HG03378 (cell line): Measurements from ENCODE around the gene FOXP3.

Experiments
- ATAC-seq: cut with Tn5 transposase; IDR thresholded peaks from one replicate; pipeline ENCODE4 v1.9.1; 2021; ENCODE audit warnings: mild to moderate bottlenecking, moderate library complexity; ENCODE audit not compliant: unreplicated experiment

Gene FOXP3

DNA sequence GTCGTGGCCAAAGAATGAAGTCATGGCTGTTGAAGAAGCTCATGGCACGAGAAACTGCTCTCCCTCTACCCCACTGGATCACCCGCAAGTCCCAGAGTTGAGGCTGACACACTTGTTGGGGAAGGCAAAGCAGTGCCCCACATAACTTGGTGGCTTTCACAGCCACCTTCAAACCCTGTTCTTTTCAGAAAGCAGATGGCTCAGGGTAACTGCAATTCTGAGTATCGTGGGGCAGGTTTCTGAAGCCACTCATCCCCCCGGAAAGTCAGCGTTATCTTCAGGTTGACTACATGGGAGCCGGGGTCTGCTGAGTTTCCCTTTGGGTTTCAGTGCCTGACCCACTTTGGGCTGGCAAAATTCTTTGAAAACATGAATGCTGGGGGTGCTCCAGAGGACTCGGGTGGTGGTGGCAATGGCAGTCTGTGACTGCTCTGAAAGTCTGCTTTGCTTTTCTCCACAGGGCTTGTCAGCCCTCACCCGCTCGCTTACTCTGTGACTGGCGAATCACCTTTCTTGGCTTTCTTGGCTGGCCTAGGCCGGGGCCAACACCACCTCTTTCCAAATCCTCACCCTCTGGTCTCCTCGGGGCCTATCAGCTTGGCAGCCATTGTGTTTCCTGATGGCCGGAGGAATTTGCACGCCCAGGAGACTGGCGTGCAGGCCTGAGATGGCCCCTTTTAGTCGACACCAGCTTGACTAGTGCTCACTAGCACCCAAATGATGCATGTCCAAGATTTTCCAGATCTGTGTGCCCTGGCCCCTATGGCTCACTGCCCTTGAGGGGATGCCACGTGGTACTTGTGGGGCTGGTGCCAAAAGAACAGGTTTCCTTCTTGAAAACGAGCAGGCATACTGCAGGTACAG lies 12.4 kb upstream of the FOXP3 start:
- ATAC-seq = no peak

DNA sequence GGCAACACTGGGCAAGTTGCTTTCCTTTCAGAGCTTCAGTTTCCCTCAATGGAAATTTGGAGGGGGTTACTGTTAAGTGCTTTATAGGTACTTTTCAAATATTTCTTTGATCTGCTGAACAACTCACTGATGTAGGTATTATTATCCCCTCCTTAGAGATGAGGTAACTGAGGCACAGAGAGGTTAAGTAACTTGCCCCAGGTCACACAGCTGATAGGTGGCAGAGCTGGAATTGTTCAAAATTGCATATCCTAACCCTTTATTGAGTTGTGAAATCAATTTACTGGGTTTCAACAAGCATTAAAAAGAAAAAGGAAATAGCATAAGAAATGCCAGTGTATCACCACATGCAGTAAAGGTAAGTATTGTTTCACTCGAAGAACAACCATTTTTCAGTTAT lies 11.7 kb upstream of the FOXP3 start:
- no peak for ATAC-seq

DNA sequence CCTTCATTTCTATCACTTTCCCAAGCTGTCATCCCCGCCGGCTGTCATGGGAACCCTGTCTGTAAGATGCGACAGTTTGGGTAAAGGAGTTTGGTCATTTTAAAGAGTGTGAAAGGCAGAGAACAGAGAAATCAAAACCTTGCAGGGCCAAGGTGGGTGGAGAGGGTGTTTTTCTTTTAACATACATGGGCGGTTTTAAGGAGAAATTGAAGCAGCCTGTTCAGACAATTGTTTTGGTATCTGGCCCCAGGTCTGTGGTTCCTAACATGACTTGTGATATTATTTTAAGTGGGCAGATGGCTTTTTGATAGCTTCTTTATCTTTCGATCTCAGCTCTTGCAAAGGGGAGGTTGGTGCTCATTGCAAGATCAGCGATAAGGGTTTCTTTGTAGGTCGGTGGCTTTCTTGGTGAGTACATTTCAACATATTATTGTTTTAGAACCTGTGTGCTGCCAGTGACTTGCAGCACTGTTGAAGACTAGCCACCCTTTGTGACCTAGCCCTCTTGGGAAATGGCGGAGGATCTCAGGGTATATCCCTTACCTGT lies 8.7 kb upstream of the FOXP3 start:
- ATAC-seq = no peak

DNA sequence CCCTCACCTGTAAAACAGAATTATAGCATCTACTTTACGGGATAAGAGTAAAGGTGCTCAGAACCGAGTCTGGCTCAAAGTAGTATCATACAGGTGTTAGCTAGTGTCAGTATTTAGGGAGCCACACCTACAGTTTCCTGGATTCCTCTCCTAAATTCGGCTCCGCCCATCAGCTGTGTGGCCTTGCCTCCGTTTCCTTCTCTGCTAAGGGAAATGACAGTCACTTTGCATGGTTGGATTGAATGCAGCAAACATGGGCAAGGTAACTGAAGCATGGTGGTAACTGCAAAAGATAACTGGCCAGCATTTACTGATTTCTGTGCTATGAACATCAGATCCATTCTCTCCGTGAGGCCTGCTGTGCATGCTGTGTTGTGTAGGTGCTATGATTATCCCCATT lies 7.9 kb upstream of the FOXP3 start:
- no peak for ATAC-seq

DNA sequence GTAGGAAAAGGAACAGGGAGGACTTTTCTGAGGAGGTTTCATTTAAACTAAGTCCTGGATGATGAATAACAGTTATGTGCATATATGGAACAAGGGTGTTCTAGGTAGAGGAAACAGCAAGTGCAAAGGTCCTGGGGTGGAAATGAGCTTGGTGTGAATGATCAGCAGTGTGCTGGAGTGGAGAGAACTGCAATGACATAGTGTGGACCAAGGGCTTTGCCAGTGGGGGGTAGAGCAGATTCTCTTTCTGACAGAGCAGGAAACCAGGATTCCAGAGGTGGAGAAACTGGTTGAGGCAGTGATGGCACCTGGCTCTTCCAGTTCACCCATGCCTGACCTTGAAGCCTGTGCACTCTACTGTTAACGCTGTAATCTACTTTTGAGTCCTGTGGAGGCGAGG lies 6.8 kb upstream of the FOXP3 start:
- ATAC-seq = no peak

DNA sequence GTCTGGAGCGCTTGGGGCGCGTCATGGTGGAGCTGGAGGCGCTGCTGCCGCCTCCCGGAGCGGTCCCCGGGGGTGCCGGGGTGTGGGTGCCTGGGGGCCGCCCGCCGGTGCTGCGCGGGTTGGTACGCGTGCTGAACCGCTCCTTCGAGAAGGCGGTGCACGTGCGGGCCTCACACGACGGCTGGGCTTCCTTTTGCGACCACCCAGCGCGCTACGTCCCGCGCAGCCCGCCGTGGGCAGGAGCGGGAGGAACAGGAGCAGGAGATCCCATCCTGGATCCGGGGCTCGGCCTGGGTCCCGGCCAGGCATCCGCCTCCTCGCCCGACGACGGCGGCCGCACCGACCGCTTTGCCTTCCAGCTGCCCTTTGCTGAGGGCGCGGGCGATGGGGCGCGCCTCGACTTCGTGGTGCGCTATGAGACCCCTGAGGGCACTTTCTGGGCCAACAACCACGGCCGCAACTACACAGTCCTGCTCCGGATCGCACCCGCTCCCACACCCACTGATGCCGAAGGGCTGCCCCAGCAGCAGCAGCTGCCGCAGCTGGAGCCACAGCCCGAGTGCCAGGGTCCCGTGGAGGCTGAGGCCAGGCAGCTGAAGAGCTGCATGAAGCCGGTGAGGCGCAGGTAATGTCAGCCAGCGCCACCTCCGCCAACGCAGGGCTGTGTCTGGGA lies 5.9 kb upstream of the FOXP3 start:
- no peak for ATAC-seq

DNA sequence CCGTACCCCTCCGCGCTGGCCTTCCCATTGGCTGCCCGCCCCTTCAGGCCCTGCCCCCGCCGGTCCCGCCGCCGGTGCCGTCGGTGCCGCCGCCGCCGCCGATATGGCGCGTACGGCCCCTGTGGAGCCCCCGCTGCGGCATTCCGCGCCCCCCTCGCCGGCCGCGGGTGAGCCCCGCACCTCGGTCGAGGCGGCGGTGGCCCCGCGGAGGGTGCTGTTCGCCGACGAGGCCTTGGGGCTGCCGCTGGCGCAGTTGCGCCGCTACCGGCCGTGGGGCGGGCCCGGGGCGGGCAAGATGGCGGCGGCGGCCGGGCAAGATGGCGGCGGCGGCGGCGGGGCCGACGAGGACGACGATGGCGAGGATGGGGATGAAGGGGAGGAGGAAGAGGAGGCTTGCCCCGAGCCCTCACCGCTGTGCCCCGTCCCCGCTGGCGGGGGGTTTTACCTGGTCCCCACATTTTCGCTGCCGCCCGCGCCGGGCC lies 5.3 kb upstream of the FOXP3 start, which contains the start of gene PPP1R3F:
Gene PPP1R3F (plus strand): TSS at position 27 of the 482 bp plus-strand sequence. CDS start 77 bp downstream, at position 104.
- no peak for ATAC-seq

DNA sequence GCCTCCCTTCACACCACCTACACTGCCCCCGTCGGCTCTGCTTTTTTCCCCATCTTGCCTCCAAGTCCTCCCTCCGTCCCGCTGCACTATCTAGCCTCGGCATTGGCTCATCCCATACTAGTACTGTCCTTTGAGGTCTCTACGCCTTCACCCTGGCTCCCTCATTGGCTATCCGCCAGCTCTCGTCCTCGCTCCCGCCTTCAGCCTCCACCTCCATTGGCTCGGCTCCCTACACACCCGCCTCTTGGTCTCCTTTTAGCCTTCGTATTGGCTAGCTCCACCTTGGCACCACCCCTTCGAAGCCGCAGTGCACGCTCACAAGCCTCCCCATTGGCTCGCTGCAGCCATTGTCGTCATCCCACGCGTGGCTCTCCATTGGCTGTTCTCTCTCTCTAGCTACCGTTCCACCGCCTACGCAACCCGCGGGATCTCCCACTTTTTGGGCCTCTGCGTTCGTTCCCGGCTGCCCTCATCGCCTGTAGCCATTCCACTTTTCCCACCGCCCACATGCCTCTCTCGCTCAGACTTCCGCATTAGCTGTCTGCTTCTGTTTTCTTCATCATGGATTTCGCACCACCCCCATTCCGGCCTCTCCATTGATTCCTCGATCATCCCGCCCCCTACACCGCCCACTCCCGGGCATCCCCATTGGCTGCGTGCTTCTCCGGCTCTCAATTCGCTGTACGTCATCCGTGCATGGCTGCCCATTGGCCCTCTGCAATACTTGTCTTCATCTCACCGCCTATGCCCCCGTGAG lies 4.7 kb upstream of the FOXP3 start:
- peak; percentile 84 for ATAC-seq

DNA sequence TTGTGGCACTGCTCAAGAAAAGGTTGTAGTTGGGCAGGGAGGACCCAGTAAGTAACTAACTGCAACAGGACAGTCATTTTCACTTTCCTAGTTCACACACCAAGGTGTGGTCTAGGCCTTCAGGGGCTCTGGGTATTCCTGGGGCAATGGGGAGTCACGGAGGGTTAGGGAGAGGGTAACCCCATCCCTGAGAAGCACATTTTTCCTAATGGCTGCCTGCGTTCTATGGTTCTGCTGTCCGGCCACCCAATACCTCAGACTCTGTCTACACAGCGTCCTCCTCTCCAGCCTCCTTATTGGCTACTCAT lies 4.1 kb upstream of the FOXP3 start:
- ATAC-seq = no peak

DNA sequence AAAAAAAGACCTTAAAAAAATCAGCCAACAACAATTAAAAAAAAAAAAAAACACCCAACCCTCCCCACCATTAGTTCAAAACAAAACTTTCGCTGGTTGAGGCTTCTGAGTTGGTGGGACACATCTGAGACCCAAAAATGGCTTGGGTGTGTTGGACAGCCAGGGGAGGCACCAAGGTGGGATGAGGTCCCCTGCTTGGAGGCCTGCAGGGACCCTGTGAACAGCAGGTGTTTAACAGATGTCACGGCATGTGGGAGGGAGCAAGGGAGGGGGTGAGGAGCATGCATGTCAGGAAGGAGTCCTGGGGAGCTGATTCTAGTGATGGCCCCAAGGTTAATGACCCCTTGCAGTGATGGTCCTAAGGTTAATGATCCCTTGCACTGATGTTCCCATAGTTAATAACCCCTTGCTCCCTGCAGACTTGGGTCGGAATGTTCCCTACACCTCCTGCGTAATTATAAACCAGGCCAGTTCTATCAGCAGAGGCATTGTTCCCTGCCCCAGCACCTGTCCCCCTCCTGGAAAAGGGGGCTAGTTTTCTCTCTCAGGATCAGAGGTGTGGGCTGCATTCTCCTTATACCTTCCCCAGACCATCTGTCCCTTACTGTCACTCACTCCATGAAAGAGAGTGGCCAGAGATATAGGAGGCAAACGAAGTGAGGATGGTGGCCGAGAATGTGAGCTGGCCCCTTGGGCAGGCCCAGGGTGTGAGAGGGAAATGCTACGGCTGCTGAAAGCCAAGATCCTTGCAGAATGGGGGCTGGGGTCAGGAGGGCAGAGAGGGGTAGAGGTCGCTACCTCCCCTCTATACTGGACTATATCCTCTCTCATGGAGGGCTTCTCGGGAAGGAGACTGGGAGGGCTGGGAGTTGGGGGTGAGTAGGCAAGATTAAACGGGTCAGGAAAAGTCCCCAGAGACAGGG lies 2.3 kb upstream of the FOXP3 start:
- no peak for ATAC-seq

DNA sequence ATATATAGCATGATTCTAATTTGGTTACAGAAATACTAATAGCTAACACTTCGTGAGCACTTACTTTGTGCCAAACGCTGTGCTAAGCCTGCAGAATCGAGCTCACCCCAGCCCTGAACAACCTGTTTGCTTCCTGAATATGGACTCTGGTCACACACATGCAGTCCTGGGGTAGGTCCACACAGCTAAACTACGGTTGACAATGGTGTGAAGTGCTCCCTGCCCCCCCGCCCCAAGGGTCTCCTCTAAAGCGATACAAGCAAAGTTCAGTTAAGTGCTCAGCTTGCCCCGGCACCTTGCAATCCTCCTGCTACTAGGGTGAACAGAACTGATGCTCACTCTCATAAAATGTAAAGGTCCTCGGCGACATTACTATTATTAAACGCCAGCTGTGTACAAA lies 879 bp downstream of the FOXP3 start:
- ATAC-seq = no peak

DNA sequence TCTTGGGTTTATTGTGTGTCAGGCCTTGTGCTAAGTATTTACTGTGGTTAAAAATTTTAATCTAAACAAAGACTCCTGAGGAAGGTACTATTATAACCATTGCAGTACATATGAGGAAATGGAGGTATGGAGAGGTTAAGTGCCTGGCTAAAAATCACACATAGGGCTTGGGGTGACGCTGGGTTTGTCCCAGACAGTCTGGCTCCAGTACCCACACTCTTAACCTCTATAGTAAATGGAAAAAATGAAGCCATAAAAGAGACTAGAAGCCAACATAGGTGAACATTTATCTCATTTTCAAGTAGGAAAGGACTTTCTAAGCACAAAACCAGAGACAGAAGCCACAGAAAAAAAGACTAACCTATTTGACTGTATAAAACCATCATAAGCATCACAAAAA lies 1.9 kb downstream of the FOXP3 start:
- ATAC-seq = no peak

DNA sequence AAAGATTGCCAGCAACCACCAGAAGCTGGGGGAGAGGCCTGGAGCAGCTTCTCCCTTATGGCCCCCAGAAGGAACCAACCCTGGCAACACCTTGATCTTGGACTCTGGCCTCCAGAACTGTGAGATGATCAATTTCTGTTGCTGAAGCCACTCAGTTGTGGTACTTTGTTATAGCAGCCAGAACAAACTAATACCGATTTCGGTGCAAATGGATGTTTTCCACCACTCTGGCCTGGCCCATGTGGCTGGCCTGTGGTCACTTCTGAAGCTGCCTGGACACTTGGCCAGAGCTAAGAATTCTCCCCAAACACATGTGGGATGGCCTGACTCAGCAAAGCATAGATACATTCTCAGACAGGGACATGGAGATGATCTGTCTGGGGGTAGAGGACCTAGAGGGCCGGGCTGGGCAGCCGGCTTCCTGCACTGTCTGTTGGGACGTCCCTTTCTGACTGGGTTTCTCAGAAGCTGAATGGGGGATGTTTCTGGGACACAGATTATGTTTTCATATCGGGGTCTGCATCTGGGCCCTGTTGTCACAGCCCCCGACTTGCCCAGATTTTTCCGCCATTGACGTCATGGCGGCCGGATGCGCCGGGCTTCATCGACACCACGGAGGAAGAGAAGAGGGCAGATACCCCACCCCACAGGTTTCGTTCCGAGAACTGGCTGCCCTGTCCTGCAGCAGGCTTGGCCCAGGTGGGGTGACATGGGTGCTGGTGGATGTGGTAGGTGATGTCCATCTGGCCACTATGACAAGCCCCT lies 4.1 kb downstream of the FOXP3 start:
- no peak for ATAC-seq

DNA sequence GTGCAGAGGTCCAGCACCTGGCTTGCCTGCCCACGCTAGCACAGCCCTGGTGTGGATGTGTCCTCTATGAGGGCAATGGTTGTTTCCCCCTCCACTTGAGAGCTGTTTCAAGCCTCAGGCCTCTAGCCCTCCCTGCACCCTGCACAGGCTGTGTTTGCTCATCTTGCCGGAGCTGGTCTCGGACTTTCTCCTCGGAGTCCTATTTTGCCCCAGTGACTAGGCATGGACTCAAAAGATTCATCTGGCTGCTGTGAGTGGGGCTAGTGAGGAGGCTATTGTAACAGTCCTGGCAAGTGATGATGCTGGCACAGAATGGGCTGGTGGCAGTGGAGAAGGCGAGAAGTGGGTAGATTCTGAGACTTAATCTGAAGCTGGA lies 5.8 kb downstream of the FOXP3 start:
- ATAC-seq = no peak

DNA sequence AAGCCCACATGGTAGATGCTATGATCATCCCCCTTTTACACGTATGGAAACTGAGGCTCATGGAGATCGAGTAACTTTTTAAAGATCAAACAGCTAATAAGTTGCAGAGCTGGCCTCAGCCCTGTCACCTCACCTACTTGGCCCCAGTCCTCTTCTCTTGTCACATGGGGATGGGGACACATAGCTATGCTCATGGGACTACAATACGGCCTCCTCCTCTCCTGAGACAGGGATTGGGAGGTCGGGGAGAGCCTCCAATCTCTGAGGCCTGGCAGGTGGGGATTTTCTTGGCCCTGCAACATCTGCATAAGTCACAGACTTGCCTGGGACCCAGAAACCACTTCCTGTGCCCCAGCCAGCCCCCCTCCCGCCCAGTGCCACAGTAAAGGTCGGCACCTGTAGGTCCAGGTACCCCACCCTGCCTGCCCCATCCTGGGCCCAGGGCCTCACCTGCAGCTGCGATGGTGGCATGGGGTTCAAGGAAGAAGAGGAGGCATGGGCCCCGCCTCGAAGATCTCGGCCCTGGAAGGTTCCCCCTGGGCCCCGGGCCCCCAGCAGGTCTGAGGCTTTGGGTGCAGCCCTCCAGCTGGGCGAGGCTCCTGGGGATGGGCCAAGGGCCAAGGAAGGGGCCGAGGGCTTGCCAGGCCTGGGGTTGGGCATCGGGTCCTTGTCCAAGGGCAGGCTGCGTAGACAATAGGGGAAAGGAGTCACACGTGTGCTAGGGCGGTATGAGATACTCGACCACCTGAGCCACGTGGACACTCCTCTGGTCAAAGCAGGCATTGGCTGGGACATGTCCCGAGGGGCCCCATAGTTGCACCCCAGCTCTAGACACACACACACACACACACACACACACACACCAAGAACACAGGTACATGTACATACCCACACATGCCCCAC lies 6.4 kb downstream of the FOXP3 start:
- no peak for ATAC-seq

DNA sequence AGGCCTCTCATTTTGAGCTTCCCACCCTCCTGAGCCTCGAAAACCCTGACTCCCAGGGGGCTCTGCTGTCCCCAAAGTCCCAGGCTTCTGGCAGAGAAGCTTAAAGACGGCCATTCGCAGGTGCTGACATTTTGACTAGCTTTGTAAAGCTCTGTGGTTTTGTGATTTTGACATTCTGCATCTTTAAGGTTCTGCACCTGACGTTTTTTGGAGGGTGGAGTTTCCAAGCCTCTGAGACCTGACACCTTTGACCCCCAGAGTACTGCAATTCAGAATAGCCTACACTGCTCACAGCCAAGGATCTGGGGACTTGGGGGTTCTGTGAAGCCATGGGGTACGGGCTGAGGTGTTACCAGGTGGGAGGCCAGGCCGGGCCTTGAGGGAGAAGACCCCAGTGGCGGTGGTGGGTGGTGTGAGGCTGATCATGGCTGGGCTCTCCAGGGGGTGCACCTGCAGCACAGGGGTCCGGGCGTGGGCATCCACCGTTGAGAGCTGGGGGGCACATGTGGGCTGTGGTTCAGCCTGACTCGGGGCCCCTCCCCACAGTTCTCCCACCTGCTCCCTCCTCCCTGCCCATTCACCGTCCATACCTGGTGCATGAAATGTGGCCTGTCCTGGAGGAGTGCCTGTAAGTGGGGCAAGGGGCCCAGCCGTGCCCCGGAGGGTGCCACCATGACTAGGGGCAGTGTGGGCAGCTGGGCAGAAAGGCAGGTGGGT lies 7.3 kb downstream of the FOXP3 start:
- ATAC-seq = no peak

DNA sequence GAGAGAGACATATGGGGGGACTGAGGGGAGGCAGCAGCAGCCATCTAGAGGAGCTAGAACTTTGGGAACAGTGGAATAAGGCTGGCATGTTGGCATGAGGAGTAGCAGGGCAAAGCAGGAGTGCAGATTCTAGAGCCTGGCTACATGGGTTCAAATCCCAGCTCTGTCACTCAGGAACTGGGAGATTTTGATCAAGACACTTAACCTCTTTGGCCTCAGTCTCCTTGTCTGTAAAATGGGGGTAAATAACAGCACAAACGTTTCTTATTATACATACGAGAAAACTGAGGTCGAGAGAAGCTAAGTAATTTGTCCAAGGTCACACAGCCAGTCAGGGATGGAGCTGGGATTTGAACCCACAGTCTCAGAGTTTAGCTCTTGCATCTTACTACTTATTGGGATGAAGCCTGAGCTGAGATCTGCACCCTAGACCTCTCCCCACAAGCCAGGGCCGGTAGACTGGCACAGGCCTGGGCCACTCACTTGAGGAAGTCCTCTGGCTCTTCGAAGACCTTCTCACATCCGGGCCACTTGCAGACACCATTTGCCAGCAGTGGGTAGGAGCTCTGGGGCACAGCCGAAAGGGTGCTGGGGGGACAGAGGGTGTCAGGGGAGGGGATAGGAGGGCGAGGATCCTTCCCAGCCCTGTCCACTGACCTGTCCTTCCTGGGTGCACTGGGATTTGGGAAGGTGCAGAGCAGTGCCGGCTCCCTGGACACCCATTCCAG lies 8.1 kb downstream of the FOXP3 start:
- ATAC-seq = no peak
